HEK293 (cell line): Measurements from ENCODE around the gene TM9SF1.
"Not testable (repeated sequence)": the region's sequence is repeated elsewhere in the genome, so short reads cannot be mapped to it uniquely, and the experiment has no call there.

ENCODE experiments used
- CTCF ChIA-PET: fragments of 350-600 bp; formaldehyde crosslinking; extraction: SDS; loops from one replicate; lab custom pipeline; 2021; ENCODE audit warnings: antibody characterized with exemption; lab: Yijun Ruan, JAX
- POLR2A ChIA-PET: fragments of 300-600 bp; formaldehyde crosslinking; extraction: SDS; loops from one replicate; lab custom pipeline; 2020; ENCODE audit warnings: antibody characterized with exemption, inconsistent platforms; lab: Yijun Ruan, JAX
- H3K27ac ChIP-seq: fragments of 200-500 bp; sonication (Bioruptor generic); 2 replicates; pipeline ENCODE4 v1.5.1; 2014; ENCODE audit warnings: low read depth, low read length, control low read depth, inconsistent platforms; ENCODE audit errors: extremely low read depth
- H3K36me3 ChIP-seq, 2 experiments: fragments of 200-500 bp in 1 of 2; sonication (Bioruptor generic) in 1 of 2; 1 replicate in 1 of 2; 2 replicates in 1 of 2; pipeline ENCODE4 v1.5.1; 2014 to 2017; ENCODE audit warnings: inconsistent platforms in 2 of 2, low read length in 2 of 2; ENCODE audit not compliant: control insufficient read depth in 2 of 2, insufficient read depth in 1 of 2
- H3K4me1 ChIP-seq: fragments of 200-500 bp; sonication (Bioruptor generic); 2 replicates; pipeline ENCODE4 v1.5.1; 2014; ENCODE audit warnings: mild to moderate bottlenecking, low read length, inconsistent platforms; ENCODE audit not compliant: control insufficient read depth, insufficient read depth
- H3K4me3 ChIP-seq: 2 replicates; pipeline ENCODE4 v1.5.1; 2011; ENCODE audit warnings: low read depth, mild to moderate bottlenecking, control low read depth, low read length, moderate library complexity
- H3K9me3 ChIP-seq: fragments of 200-500 bp; sonication (Bioruptor generic); 2 replicates; pipeline ENCODE4 v1.5.1; 2014; ENCODE audit warnings: low read depth, low read length, inconsistent platforms; ENCODE audit not compliant: control insufficient read depth, insufficient read depth
- GLI4 ChIP-seq: fragments of 450-650 bp; formaldehyde crosslinking; IDR thresholded peaks from 2 replicates; pipeline ENCODE4 v1.5.1; 2016; ENCODE audit warnings: missing biosample characterization, missing genetic modification characterization
- MYNN ChIP-seq: fragments of 450-650 bp; formaldehyde crosslinking; IDR thresholded peaks from 2 replicates; pipeline ENCODE4 v1.5.1; 2016; ENCODE audit warnings: missing biosample characterization, missing genetic modification characterization, borderline replicate concordance
- MZF1 ChIP-seq: fragments of 450-650 bp; formaldehyde crosslinking; IDR thresholded peaks from 2 replicates; pipeline ENCODE4 v1.5.1; 2017; ENCODE audit warnings: missing biosample characterization, missing genetic modification characterization, borderline replicate concordance
- SETDB1 ChIP-seq: IDR thresholded peaks from one replicate; pipeline ENCODE4 v1.6.1; 2017; ENCODE audit warnings: mild to moderate bottlenecking, low read length, moderate library complexity, mixed read lengths; ENCODE audit not compliant: insufficient read length
- ZBTB1 ChIP-seq: fragments of 450-650 bp; formaldehyde crosslinking; IDR thresholded peaks from 2 replicates; pipeline ENCODE4 v1.5.1; 2016; ENCODE audit warnings: missing biosample characterization, missing genetic modification characterization
- ZFP3 ChIP-seq: fragments of 450-650 bp; formaldehyde crosslinking; IDR thresholded peaks from 2 replicates; pipeline ENCODE4 v1.5.1; 2016; ENCODE audit warnings: low read depth, missing biosample characterization, missing genetic modification characterization
- ZFP41 ChIP-seq: fragments of 450-650 bp; formaldehyde crosslinking; IDR thresholded peaks from 2 replicates; pipeline ENCODE4 v1.5.1; 2016; ENCODE audit warnings: missing biosample characterization, missing genetic modification characterization, borderline replicate concordance
- ZNF10 ChIP-seq: fragments of 450-650 bp; formaldehyde crosslinking; IDR thresholded peaks from 2 replicates; pipeline ENCODE4 v1.5.1; 2017; ENCODE audit warnings: missing biosample characterization, missing genetic modification characterization
- ZNF133 ChIP-seq: fragments of 450-650 bp; formaldehyde crosslinking; IDR thresholded peaks from 2 replicates; pipeline ENCODE4 v1.5.1; 2016; ENCODE audit warnings: missing biosample characterization, missing genetic modification characterization
- ZNF16 ChIP-seq: fragments of 450-650 bp; formaldehyde crosslinking; IDR thresholded peaks from 2 replicates; pipeline ENCODE4 v1.5.1; 2016; ENCODE audit warnings: low read depth, missing biosample characterization, missing genetic modification characterization
- ZNF311 ChIP-seq: fragments of 450-650 bp; formaldehyde crosslinking; IDR thresholded peaks from 2 replicates; pipeline ENCODE4 v1.5.1; 2017; ENCODE audit warnings: missing biosample characterization, missing genetic modification characterization, borderline replicate concordance
- ZNF350 ChIP-seq: fragments of 450-650 bp; formaldehyde crosslinking; IDR thresholded peaks from 2 replicates; pipeline ENCODE4 v1.5.0; 2017; ENCODE audit warnings: missing biosample characterization, mild to moderate bottlenecking, missing genetic modification characterization
- ZNF354C ChIP-seq: fragments of 450-650 bp; formaldehyde crosslinking; IDR thresholded peaks from 2 replicates; pipeline ENCODE4 v1.5.1; 2016; ENCODE audit warnings: missing biosample characterization, missing genetic modification characterization, low read depth, borderline replicate concordance
- ZNF560 ChIP-seq: fragments of 450-650 bp; formaldehyde crosslinking; IDR thresholded peaks from 2 replicates; pipeline ENCODE4 v1.5.1; 2017; ENCODE audit warnings: missing biosample characterization, missing genetic modification characterization, borderline replicate concordance
- ZNF76 ChIP-seq: fragments of 450-650 bp; formaldehyde crosslinking; IDR thresholded peaks from 2 replicates; pipeline ENCODE4; 2016; ENCODE audit warnings: low read depth, missing biosample characterization, missing genetic modification characterization, borderline replicate concordance
- TF ChIP-seq, protein P1 (sequence below): fragments of 450-650 bp; formaldehyde crosslinking; IDR thresholded peaks from 2 replicates; pipeline ENCODE4 v1.5.0; 2017; ENCODE audit warnings: missing biosample characterization, missing genetic modification characterization, borderline replicate concordance
- TF ChIP-seq, protein P2 (sequence below): fragments of 450-650 bp; IDR thresholded peaks from 2 replicates; pipeline ENCODE4 v1.5.1; 2018; ENCODE audit warnings: missing biosample characterization, missing genetic modification characterization
- TF ChIP-seq, protein P3 (sequence below): fragments of 450-650 bp; formaldehyde crosslinking; IDR thresholded peaks from 2 replicates; pipeline ENCODE4 v1.5.1; 2016; ENCODE audit warnings: missing biosample characterization, missing genetic modification characterization
- TF ChIP-seq, protein P4 (sequence below): fragments of 450-650 bp; formaldehyde crosslinking; IDR thresholded peaks from 2 replicates; pipeline ENCODE4 v1.5.1; 2017; ENCODE audit warnings: missing biosample characterization, missing genetic modification characterization

Gene TM9SF1

DNA sequence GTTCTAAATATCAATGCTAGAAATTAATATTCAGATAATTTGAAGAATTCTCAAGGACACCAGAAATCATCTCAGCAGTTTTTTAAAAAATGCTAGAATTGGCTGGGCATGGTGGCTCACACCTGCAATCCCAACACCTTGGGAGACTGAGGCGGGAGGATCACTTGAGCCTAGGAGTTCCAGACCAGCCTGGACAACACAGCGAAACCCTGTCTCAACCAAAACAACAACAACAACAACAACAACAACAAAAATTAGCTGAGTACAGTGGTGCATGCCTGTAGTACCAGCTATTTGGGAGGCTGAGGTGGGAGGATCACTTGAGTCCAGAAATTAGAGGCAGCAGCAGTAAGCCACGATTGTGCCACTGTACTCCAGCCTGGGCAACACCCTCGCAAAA, 23.8 kb upstream of the TM9SF1 start (continued):
- TF ChIP-seq GLI4 (tag by site-specific recombination) = no peak

DNA sequence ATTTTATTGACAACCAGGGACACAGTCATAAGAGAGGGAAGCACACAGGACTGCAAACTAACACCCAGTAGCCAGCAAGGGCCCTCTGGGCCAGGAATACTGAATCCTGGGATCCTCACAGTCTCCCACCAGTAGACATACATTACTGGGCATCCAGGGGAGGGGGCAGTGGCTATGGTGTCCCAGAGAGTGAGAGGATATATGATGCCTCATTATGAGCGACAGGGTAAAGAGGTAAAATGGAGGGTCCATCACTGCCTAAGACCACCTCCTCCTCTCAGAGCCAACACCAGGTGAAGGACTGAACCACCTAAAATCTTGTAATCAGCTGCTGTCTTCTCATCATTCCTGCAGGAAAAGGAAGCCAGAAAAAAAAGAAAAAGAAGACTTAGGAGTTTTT, 21.6 kb upstream of the TM9SF1 start:
- POLR2A ChIA-PET, H3K27ac ChIP-seq, H3K4me3 ChIP-seq, H3K9me3 ChIP-seq, H3K4me1 ChIP-seq: not testable (repeated sequence)
- peaks cover 3 to 23% of the 10 kb centered on the region in 2 experiments; a peak in 2 of 3 replicates for H3K36me3 ChIP-seq
- CTCF ChIA-PET = interaction anchor here (1.1 to 1.6 kb wide), 2 partner anchors 9 to 11 kb away, joined by 4 to 7 read pairs; no protein-coding TSS in a partner anchor

DNA sequence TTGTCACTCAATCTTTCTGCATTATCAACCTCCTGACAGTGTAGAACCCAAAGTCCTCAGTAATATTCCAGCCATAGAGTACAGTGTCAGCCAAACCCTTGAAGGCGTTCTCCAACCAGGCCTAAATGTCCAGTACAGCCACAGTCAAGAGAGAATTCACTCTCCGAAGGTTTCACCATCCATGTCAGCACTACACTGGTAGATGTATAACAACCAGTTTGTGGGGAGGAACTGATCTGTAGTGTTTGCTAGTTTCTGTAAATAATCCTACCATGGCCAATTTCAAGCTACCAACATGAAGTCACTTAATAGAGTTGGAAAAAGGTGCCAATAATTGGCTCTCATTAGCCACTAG, 21.1 kb upstream of the TM9SF1 start:
- Histone ChIP-seq H3K36me3 (peaks cover 3 to 28% of the 10 kb centered on the region in 2 experiments; a peak in 2 of 3 replicates), H3K4me3 (peak overlapping the region; percentile 11; the same call in 1 of the 2 replicates), H3K4me1 (no peaks in the 10 kb centered on the region), H3K27ac (no peak overlapping the region), H3K9me3 (no peaks in the 10 kb centered on the region)
- ChIA-PET CTCF (interaction anchor here (0.5 to 1.6 kb wide), 9 partner anchors 9 to 214 kb away, joined by 3 to 7 read pairs (median 4); partner anchors contain the start of genes KHNYN and TSSK4), POLR2A (interaction anchor here (0.6 to 4.3 kb wide), 13 partner anchors 21 to 219 kb away, joined by 3 to 43 read pairs (median 3); partner anchors contain the start of genes DCAF11, DHRS1, EMC9 and IPO4)
- TF ChIP-seq, protein P1, sequence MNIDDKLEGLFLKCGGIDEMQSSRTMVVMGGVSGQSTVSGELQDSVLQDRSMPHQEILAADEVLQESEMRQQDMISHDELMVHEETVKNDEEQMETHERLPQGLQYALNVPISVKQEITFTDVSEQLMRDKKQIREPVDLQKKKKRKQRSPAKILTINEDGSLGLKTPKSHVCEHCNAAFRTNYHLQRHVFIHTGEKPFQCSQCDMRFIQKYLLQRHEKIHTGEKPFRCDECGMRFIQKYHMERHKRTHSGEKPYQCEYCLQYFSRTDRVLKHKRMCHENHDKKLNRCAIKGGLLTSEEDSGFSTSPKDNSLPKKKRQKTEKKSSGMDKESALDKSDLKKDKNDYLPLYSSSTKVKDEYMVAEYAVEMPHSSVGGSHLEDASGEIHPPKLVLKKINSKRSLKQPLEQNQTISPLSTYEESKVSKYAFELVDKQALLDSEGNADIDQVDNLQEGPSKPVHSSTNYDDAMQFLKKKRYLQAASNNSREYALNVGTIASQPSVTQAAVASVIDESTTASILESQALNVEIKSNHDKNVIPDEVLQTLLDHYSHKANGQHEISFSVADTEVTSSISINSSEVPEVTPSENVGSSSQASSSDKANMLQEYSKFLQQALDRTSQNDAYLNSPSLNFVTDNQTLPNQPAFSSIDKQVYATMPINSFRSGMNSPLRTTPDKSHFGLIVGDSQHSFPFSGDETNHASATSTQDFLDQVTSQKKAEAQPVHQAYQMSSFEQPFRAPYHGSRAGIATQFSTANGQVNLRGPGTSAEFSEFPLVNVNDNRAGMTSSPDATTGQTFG = no peak

DNA sequence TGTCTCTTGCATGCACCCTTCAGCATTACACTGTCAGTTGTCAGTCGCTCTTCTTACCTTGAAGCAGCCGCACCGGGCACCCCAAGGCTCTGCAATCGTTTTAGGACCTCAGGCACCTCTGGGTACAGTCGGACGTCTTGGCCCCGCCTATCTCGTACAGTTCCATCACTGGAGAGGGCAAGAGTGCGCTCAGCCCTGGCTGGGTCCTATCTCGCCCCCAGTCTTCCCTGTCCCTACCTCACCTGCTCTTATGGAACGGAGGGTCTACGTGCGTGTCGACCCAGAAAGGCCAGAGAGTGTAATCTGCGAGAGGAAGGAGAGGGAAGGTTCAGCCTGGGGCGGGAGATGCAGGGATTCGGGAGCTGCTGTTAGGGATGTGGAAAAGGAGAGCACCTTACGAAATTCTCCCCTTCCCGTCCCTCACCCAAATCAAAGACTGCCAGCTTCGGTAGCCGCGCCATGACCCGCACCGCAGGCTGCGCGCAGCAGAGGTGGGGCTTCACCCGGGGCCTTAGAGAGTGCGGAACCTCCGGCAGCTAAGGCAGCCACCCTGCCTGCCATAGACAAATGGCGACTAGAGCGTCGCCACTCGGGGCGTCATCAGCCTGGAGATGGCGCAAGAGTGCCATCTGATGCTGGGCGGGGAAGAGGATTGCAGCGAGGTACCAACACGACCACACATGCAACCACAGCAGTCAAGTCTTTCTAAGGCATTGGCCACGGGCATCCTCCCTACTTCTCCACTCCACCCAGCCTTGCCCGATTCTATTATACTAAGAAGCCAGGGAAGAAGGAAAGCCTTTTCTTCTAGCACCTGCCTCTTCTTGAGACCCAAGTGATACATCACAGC, 20.5 kb upstream of the TM9SF1 start, which contains the start of gene MDP1:
Gene MDP1, minus strand, starts transcription at position 572 of the 850 bp plus-strand sequence. Its CDS starts 111 bp downstream, at position 461.
- H3K27ac ChIP-seq = peak within 1 kb of the TSS; percentile 76
- POLR2A ChIA-PET = interaction anchor here (0.6 to 4.3 kb wide), 15 partner anchors 21 to 310 kb away, joined by 3 to 43 read pairs (median 4); partner anchors contain the start of genes DCAF11, DHRS1, EMC9 and IPO4
- H3K4me3 ChIP-seq = peak within 1 kb of the TSS; percentile 81
- H3K9me3 ChIP-seq = no peaks in the 10 kb centered on the region
- peaks cover 4 to 34% of the 10 kb centered on the region in 2 experiments for H3K36me3 ChIP-seq
- CTCF ChIA-PET = interaction anchor here (0.5 to 1.6 kb wide), 13 partner anchors 10 to 214 kb away, joined by 3 to 7 read pairs (median 4); partner anchors contain the start of genes KHNYN and TSSK4
- H3K4me1 ChIP-seq = no peaks in the 10 kb centered on the region
- peak; percentile 41; the same call in 1 of the 2 replicates for TF ChIP-seq ZNF76 (tag by site-specific recombination)
- TF ChIP-seq, protein P2, sequence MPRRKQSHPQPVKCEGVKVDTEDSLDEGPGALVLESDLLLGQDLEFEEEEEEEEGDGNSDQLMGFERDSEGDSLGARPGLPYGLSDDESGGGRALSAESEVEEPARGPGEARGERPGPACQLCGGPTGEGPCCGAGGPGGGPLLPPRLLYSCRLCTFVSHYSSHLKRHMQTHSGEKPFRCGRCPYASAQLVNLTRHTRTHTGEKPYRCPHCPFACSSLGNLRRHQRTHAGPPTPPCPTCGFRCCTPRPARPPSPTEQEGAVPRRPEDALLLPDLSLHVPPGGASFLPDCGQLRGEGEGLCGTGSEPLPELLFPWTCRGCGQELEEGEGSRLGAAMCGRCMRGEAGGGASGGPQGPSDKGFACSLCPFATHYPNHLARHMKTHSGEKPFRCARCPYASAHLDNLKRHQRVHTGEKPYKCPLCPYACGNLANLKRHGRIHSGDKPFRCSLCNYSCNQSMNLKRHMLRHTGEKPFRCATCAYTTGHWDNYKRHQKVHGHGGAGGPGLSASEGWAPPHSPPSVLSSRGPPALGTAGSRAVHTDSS = no peak
- TF ChIP-seq ZNF16 (tag by site-specific recombination) = no peak
- no peak for TF ChIP-seq ZNF350 (tag by site-specific recombination)
- peak; percentile 4; the same call in 1 of the 2 replicates for TF ChIP-seq ZBTB1 (tag by site-specific recombination)
- TF ChIP-seq SETDB1 = no peak
- no peak for TF ChIP-seq ZFP3 (tag by site-specific recombination)
- TF ChIP-seq ZNF311 (tag by site-specific recombination) = no peak
- TF ChIP-seq, protein P3, sequence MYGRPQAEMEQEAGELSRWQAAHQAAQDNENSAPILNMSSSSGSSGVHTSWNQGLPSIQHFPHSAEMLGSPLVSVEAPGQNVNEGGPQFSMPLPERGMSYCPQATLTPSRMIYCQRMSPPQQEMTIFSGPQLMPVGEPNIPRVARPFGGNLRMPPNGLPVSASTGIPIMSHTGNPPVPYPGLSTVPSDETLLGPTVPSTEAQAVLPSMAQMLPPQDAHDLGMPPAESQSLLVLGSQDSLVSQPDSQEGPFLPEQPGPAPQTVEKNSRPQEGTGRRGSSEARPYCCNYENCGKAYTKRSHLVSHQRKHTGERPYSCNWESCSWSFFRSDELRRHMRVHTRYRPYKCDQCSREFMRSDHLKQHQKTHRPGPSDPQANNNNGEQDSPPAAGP (tag by site-specific recombination) = peak; percentile 90
- peak; percentile 12; the same call in 1 of the 2 replicates for TF ChIP-seq MZF1 (tag by site-specific recombination)
- no peak for TF ChIP-seq ZNF560
- peak; percentile 47; the same call in 1 of the 2 replicates for TF ChIP-seq ZNF10 (tag by site-specific recombination)
- no peak for TF ChIP-seq MYNN (tag by site-specific recombination)
- TF ChIP-seq, protein P4, sequence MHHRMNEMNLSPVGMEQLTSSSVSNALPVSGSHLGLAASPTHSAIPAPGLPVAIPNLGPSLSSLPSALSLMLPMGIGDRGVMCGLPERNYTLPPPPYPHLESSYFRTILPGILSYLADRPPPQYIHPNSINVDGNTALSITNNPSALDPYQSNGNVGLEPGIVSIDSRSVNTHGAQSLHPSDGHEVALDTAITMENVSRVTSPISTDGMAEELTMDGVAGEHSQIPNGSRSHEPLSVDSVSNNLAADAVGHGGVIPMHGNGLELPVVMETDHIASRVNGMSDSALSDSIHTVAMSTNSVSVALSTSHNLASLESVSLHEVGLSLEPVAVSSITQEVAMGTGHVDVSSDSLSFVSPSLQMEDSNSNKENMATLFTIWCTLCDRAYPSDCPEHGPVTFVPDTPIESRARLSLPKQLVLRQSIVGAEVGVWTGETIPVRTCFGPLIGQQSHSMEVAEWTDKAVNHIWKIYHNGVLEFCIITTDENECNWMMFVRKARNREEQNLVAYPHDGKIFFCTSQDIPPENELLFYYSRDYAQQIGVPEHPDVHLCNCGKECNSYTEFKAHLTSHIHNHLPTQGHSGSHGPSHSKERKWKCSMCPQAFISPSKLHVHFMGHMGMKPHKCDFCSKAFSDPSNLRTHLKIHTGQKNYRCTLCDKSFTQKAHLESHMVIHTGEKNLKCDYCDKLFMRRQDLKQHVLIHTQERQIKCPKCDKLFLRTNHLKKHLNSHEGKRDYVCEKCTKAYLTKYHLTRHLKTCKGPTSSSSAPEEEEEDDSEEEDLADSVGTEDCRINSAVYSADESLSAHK (tag by site-specific recombination) = no peak
- no peak for TF ChIP-seq ZNF133 (tag by site-specific recombination)
- TF ChIP-seq ZFP41 (tag by site-specific recombination) = no peak
- TF ChIP-seq ZNF354C (tag by site-specific recombination) = no peak
